Stomach (tissue), 4 donors: ENCODE results near the gene KCNH1.

Experiments used
- CTCF ChIP-seq, 7 experiments: fragments of 450-650 bp in 4 of 7; fragments of 200-600 bp in 3 of 7; sonication (generic) in 3 of 7; IDR thresholded peaks; one replicate each; pipeline ENCODE4 v1.5.1; 2016 to 2019; ENCODE audit warnings: antibody characterized with exemption in 7 of 7, control low read depth in 2 of 7, mild to moderate bottlenecking in 1 of 7
- POLR2A ChIP-seq, 4 donors: fragments of 450-650 bp; IDR thresholded peaks; one replicate each; pipeline ENCODE4 v1.6.1; 2016; ENCODE audit warnings: antibody characterized with exemption in 4 of 4, control low read depth in 2 of 4, mild to moderate bottlenecking in 1 of 4, moderate library complexity in 1 of 4
- POLR2AphosphoS5 ChIP-seq, 3 donors: sonication (generic); formaldehyde crosslinking; IDR thresholded peaks; one replicate each; pipeline ENCODE4 v1.6.1; 2016; ENCODE audit warnings: antibody characterized with exemption in 3 of 3

DNA sequence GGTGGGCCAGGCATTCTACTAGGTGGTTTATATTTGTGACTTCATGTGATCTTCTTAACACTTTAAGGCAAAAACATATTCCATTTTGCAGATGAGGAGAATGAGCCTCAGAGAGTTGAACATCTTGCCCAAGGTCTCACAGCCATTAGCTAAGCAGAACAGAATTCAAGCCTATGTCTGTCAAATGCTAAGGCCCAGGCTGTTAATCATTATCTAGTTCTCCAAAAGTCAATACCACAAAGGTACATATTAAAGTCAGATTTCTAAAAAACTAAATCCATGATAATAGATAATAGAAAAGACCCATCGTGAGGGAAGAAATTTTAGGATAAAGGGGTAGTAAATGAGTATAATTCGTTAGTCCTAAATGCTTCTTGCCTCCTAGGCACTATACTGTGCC, 234.3 kb downstream of the KCNH1 start:
- TF ChIP-seq CTCF (IDR thresholded peaks at IDR 0.05) = no peak
- TF ChIP-seq POLR2A (IDR thresholded peaks at IDR 0.05) = no peak
- no peak for TF ChIP-seq POLR2AphosphoS5 (IDR thresholded peaks at IDR 0.05)
